Measurements from ENCODE around the gene LAMB2.

Gene LAMB2

DNA sequence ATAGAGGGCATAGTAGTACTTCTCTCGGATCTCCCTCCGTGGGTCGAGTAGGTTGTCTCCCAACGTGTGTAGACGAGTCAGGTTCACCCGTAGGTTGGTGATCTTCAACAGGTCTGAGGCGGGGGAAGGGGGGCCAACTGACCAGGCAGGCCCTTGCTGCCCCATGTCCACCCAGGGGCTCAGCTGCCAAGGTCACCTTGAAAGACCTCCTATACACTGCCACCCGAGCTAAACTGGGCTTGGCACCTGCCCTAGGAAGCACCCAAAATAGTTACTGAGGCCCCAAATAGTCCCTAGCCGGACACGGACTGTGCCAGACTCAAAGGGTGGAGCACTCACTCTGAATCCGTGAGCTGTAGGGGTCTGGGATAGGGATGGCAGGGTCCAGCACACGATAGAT, 1.8 kb downstream of the LAMB2 start:
- H3K36me3 ChIP-seq (replicated peaks; ENCODE audit: low read depth, low read length), result no peaks in the 10 kb centered on the region
- H3K9ac ChIP-seq (ENCODE audit: low read length), result no peak overlapping the region
- TF ChIP-seq CTCF (IDR thresholded peaks at IDR 0.05; ENCODE audit: low read depth, low read length), result no peak
- TF ChIP-seq EZH2phosphoT487 (IDR thresholded peaks at IDR 0.05; ENCODE audit: low read depth), result no peak
- H3K27ac ChIP-seq (ENCODE audit: low read length), result no peak overlapping the region
- H2AFZ ChIP-seq (ENCODE audit: low read depth, low read length), result no peak overlapping the region
- no peak overlapping the region for H3K4me2 ChIP-seq (ENCODE audit: low read length)
- H3K4me1 ChIP-seq (ENCODE audit: low read length), result no peaks in the 10 kb centered on the region
- no peaks in the 10 kb centered on the region for H4K20me1 ChIP-seq (ENCODE audit: insufficient read depth, low read length)
- no peak overlapping the region for H3K4me3 ChIP-seq (ENCODE audit: low read length)
- H3K79me2 ChIP-seq (ENCODE audit: low read length), result no peaks in the 10 kb centered on the region
- H3K27me3 ChIP-seq (ENCODE audit: low read depth, low read length), result no peaks in the 10 kb centered on the region
- H3K9me3 ChIP-seq (ENCODE audit: insufficient read depth, low read length), result no peaks in the 10 kb centered on the region

DNA sequence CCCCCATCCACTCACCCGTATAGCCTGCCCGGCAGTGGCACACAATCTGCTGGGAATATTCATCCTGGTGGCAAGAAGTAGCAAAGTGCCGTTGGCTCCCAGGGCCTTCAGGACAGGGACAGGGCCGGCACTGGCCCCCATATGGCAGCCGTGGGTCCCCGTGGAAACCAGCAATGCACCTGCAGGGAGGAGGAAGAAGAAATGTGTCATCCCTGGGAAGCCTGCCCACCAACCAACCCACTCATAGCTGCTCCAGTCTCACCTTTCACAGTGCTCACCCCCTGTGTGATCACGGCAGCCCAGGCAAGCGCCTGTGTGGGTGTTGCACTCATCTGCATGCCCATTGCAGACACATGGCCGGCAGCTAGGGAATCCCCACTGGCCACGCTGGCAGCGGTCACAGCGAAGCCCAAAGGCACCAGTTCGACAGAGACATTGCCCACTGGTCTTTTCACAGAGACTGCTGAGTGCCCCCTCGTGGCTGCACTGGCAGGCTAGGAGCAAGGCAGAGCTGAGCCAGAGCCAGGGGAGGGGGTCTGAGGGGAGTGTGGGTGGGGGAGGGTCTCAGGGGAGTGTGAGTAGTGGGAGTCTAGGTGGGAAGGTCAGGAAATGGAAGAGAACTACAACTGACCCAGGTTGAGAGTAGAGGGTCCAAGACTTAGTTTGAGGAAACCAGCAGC, 7.7 kb downstream of the LAMB2 start:
- Histone ChIP-seq H3K36me3 (replicated peaks; ENCODE audit: low read depth, low read length) (no peaks in the 10 kb centered on the region), H3K27me3 (ENCODE audit: low read depth, low read length) (no peaks in the 10 kb centered on the region), H2AFZ (ENCODE audit: low read depth, low read length) (peak overlapping the region; percentile 44; the same call in 1 of the 2 replicates)

DNA sequence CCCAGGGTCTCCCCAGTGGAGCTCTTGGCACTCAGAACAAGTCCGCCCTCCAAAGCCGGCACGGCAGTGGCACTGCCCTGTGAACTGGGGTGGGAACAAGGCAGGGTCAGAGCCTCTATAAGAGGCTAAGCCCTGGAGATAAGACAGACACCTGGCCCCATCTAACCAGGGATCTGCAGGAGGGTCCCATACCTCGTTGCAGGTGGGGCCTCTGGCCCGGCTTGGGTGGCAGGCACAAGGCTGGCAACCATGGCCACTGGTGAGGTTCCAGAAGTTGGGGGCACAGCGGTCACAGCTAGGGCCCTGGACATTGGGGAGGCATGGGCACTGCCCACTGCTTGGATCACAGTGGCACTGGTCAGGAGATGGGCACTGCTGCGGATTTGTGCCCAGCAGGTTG, 8.6 kb downstream of the LAMB2 start:
- Histone ChIP-seq H3K9me3 (ENCODE audit: insufficient read depth, low read length) (no peaks in the 10 kb centered on the region), H3K36me3 (replicated peaks; ENCODE audit: low read depth, low read length) (no peaks in the 10 kb centered on the region)

More for the DNA sequence above, 7.7 kb downstream of the LAMB2 start:
- no peak overlapping the region for H3K4me2 ChIP-seq (ENCODE audit: low read length)
- peaks cover 4% of the 10 kb centered on the region for H3K79me2 ChIP-seq (ENCODE audit: low read length)
- H3K4me3 ChIP-seq (ENCODE audit: low read length), result no peak overlapping the region
- no peaks in the 10 kb centered on the region for H3K9me3 ChIP-seq (ENCODE audit: insufficient read depth, low read length)
- TF ChIP-seq EZH2phosphoT487 (IDR thresholded peaks at IDR 0.05; ENCODE audit: low read depth) (no peak), CTCF (IDR thresholded peaks at IDR 0.05; ENCODE audit: low read depth, low read length) (peak; percentile 46)
- no peak overlapping the region for H3K9ac ChIP-seq (ENCODE audit: low read length)
- no peak overlapping the region for H3K27ac ChIP-seq (ENCODE audit: low read length)
- H3K4me1 ChIP-seq (ENCODE audit: low read length), result peaks cover 7% of the 10 kb centered on the region
- H4K20me1 ChIP-seq (ENCODE audit: insufficient read depth, low read length), result no peaks in the 10 kb centered on the region

GRCh38 chr3:49123687-49124086, 9.2 kb downstream of the LAMB2 start:
- peaks cover 3% of the 10 kb centered on the region for H3K36me3 ChIP-seq (replicated peaks; ENCODE audit: low read depth, low read length)
- H3K27ac ChIP-seq (ENCODE audit: low read length), result no peak overlapping the region
- no peak overlapping the region for H3K4me2 ChIP-seq (ENCODE audit: low read length)
- no peak for TF ChIP-seq EZH2phosphoT487 (IDR thresholded peaks at IDR 0.05; ENCODE audit: low read depth)
- TF ChIP-seq CTCF (IDR thresholded peaks at IDR 0.05; ENCODE audit: low read depth, low read length), result no peak
- H4K20me1 ChIP-seq (ENCODE audit: insufficient read depth, low read length), result no peaks in the 10 kb centered on the region
- no peak overlapping the region for H3K9ac ChIP-seq (ENCODE audit: low read length)
- peaks cover 15% of the 10 kb centered on the region for H3K4me1 ChIP-seq (ENCODE audit: low read length)
- no peak overlapping the region for H3K4me3 ChIP-seq (ENCODE audit: low read length)
- H2AFZ ChIP-seq (ENCODE audit: low read depth, low read length), result no peak overlapping the region
- H3K27me3 ChIP-seq (ENCODE audit: low read depth, low read length), result no peaks in the 10 kb centered on the region
- H3K79me2 ChIP-seq (ENCODE audit: low read length), result peaks cover 18% of the 10 kb centered on the region
- H3K9me3 ChIP-seq (ENCODE audit: insufficient read depth, low read length), result no peaks in the 10 kb centered on the region

More for the DNA sequence above, 8.6 kb downstream of the LAMB2 start:
- Histone ChIP-seq H3K27ac (ENCODE audit: low read length) (no peak overlapping the region), H2AFZ (ENCODE audit: low read depth, low read length) (no peak overlapping the region), H3K9ac (ENCODE audit: low read length) (no peak overlapping the region), H3K4me2 (ENCODE audit: low read length) (no peak overlapping the region), H3K4me3 (ENCODE audit: low read length) (no peak overlapping the region), H3K4me1 (ENCODE audit: low read length) (peaks cover 15% of the 10 kb centered on the region), H3K27me3 (ENCODE audit: low read depth, low read length) (no peaks in the 10 kb centered on the region), H4K20me1 (ENCODE audit: insufficient read depth, low read length) (no peaks in the 10 kb centered on the region), H3K79me2 (ENCODE audit: low read length) (peaks cover 13% of the 10 kb centered on the region)
- TF ChIP-seq CTCF (IDR thresholded peaks at IDR 0.05; ENCODE audit: low read depth, low read length) (no peak), EZH2phosphoT487 (IDR thresholded peaks at IDR 0.05; ENCODE audit: low read depth) (no peak)

Measured in OCI-LY3 (cell line).